A204.1 (cell line): ENCODE results near the gene TANGO2.

Experiments used
- FAIRE-seq: peaks from 2 replicates; lab custom pipeline; 2012; peaks lifted over from hg19 to GRCh38; lab: Jason Lieb, UNC

TANGO2 gene

DNA sequence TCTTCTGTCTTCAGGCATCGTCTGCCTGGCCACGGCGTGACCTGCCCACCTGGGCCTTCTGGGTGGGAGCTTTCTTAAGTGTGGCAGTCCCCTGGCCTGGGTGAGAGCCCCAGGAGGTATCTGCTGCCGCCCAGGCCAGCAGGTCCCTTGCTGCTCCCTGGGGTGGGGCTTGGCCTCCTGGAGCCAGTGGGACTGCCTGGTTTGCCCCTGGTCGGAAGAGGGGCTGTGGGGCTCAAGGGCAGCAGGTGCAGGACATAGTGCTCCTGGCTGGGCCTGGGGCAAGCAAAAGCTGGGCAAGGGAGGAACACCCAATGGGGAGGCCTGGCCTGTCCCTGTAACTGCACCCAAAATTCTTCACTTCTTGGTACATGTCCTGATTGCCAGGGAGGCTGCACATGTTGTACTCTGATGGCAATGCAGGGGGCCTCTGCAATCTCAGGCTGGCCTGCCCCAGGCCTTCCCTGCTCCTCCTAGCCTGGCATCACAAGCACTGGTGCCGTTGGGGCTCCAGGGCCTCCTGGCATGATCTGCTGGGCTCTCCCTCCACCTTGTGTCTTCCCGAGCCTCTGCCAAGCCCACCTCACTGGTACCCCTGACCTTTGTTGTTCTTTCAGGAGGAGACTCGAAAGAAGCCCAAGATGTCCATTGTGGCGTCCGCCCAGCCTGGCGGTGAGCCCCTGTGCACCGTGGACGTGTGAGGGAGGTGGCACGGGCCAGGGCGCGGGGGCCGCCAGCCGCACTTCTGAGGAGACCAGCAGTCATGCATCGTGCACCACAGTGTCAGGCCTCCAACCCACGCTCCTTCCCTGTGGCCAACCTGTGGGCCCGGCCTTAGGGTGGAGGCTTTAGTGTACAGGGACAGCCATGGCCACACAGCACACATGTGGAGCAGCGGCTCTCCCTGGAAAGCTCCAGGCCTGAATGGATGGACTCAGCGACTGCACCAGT is 88.8 kb downstream of the TANGO2 start:
- FAIRE-seq: no peak

- FAIRE-seq: no peak
Observed at GRCh38 chr22:20110359-20110985, 89.6 kb downstream of the TANGO2 start.

DNA sequence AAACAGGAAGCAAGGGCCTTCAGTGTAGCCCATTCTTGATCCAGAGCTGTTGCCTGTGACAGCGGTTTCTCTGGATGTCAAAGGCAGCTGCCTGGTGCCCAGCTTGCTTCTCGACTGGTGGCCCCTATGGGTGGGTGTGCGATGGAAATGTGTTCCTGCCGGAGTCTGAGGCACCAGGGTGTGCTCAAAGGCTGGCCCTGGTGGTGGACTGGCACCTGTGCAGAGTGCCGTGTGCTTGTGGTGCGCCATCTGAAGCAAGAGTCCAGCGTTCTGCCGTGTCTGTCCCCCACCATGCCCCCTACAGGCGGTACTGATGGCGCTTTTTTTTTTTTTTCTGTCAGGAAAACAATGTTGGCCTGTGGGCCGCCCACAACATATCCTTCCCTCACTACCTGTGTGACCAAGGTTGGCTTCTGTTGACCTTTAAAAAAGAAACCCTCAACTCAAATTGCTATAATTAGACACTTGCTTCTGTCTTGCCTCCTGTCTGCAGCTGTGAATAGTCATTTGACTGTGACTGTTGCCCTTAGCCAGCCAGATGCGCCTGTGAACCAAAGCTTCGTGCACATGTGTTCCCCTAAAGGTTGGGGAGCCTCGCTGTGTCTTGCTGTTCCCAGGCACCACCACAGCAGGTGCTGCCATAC is 90.3 kb downstream of the TANGO2 start:
- no peak for FAIRE-seq

DNA sequence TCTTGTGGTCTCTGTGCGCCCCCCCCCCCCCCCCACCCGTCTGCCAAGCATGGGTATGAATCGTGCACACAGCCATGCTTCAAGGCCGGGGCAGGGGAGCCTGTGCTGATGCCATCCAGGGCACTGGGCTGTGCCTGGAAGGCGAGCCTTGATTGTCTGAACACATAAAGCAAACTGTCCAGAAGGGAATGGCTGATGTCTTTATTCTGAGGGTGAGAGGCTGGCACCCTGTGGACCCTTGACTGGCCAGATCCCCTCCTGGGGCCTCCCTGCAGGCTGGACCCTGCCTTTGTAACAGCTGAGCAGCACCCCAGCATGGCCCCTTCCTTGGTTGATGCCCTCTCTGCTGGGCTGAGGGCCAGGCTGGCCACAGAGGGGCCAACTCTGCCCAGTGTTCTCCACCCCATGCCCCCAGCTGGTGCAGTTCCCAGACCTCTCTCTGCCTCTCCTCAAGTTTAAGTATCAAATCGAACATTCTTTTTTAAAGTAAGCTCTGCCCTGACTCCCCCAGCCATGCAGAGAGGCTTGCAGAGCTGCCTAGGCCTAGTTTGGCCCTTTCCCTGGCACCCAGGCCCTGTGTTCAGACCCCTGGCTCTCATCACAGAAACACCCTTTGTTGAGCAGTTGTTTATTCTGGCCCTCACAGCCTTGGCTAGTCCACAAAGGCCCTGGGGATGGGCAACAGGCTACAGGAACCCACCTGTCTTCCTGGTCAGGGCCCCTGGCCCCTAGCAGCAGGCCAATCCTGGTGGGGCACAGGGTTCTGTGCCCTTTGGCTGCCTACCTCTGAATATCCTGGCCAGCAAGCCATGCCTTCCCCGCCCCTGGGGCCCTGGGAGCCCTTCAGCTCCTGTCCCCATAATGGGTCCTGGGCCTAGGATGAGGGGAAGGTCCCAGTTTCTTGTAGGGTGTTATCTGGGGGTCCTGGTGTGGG is 91.0 kb downstream of the TANGO2 start:
- FAIRE-seq: no peak

GRCh38 chr22:20112623-20113511 is 92.0 kb downstream of the TANGO2 start:
- no peak for FAIRE-seq

- FAIRE-seq: no peak
Observed at GRCh38 chr22:20113551-20114310, 92.8 kb downstream of the TANGO2 start.

GRCh38 chr22:20114506-20115475 is 93.9 kb downstream of the TANGO2 start:
- no peak for FAIRE-seq

- no peak for FAIRE-seq
Observed at GRCh38 chr22:20115691-20116375, 94.9 kb downstream of the TANGO2 start, which contains the start of gene RANBP1. RANBP1 (plus strand) TSS chr22:20116104; CDS start chr22:20116185, 81 bp downstream.

GRCh38 chr22:20116376-20116950 is 95.6 kb downstream of the TANGO2 start:
- no peak for FAIRE-seq
